PC-9 (cell line): ENCODE results near the gene AGRN. TPM values are rescaled to one million over a fixed set of nuclear protein-coding genes. Genes with fewer than 3 reads are reported as not detected.

Experiments
- BruUV-seq: library from RNA; stranded (reverse); fragments of 400-500 nt; replicated peaks from 2 replicates; lab custom pipeline; 2021; lab: Mats Ljungman, UMichigan
- CTCF ChIA-PET: fragments of 300-600 bp; sonication (Branson Sonifier 250); formaldehyde crosslinking; loops from one replicate; lab custom pipeline; 2022; ENCODE audit warnings: antibody characterized with exemption; lab: Charles Lee
- POLR2A ChIA-PET: fragments of 300-600 bp; sonication (Branson Sonifier 250); formaldehyde crosslinking; loops from one replicate; lab custom pipeline; 2022; ENCODE audit warnings: antibody characterized with exemption; ENCODE audit not compliant: unreplicated experiment; lab: Charles Lee
- DNase-seq, 2 experiments: peaks; one replicate each; pipeline versions ENCODE4 v3.0.0 to v3.0.0-alpha.2; 2015 to 2022; ENCODE audit warnings: mixed read lengths in 1 of 2
- H2AFZ ChIP-seq: fragments of 200-600 bp; sonication (generic); 2 replicates; pipeline ENCODE4 v1.8.1; 2017; ENCODE audit warnings: antibody characterized with exemption
- H3F3A ChIP-seq: fragments of 200-600 bp; sonication (generic); 2 replicates; pipeline ENCODE4 v1.8.1; 2017; ENCODE audit warnings: antibody characterized with exemption, mild to moderate bottlenecking, low read depth; ENCODE audit not compliant: insufficient read depth
- H3K27ac ChIP-seq: fragments of 200-600 bp; sonication (generic); 2 replicates; pipeline ENCODE4 v1.6.1; 2016; ENCODE audit warnings: mixed run types
- H3K27me3 ChIP-seq: fragments of 200-600 bp; sonication (generic); 2 replicates; pipeline ENCODE4 v1.6.1; 2016; ENCODE audit warnings: low read depth, mixed run types; ENCODE audit not compliant: insufficient read depth
- H3K36me3 ChIP-seq: fragments of 200-600 bp; sonication (generic); 2 replicates; pipeline ENCODE4 v1.6.1; 2016; ENCODE audit warnings: low read depth, mixed run types
- H3K4me1 ChIP-seq: fragments of 200-600 bp; sonication (generic); replicated peaks from 2 replicates; pipeline ENCODE4 v1.6.1; 2016; ENCODE audit warnings: mixed run types; ENCODE audit not compliant: insufficient read depth
- H3K4me2 ChIP-seq: fragments of 200-600 bp; sonication (generic); 2 replicates; pipeline ENCODE4 v1.6.1; 2017; ENCODE audit warnings: mixed run types
- H3K4me3 ChIP-seq: fragments of 200-600 bp; sonication (generic); 2 replicates; pipeline ENCODE4 v1.6.1; 2016; ENCODE audit warnings: mixed run types
- H3K79me2 ChIP-seq: fragments of 200-600 bp; sonication (generic); 2 replicates; pipeline ENCODE4 v1.6.1; 2017; ENCODE audit warnings: low read depth, mixed run types
- H3K9me2 ChIP-seq: fragments of 200-600 bp; sonication (generic); 2 replicates; pipeline ENCODE4 v1.8.1; 2017; ENCODE audit warnings: mild to moderate bottlenecking; ENCODE audit not compliant: insufficient read depth
- H3K9me3 ChIP-seq: fragments of 200-600 bp; sonication (generic); 2 replicates; pipeline ENCODE4 v1.8.1; 2016; ENCODE audit warnings: low read depth; ENCODE audit not compliant: insufficient read depth
- H4K20me1 ChIP-seq: fragments of 200-600 bp; sonication (generic); 2 replicates; pipeline ENCODE4 v1.8.1; 2017; ENCODE audit not compliant: insufficient read depth
- EZH2 ChIP-seq: fragments of 200-600 bp; sonication (generic); IDR thresholded peaks from 2 replicates; pipeline ENCODE4 v1.8.0; 2017; ENCODE audit warnings: antibody characterized with exemption, low read depth
- intact Hi-C: fragments of 100-400 bp; cut with micrococcal nuclease; formaldehyde crosslinking; loops from one replicate; pipeline ENCODE4 v1.10.0; 2022; ENCODE audit not compliant: unreplicated experiment
- total RNA-seq: library from RNA; stranded (reverse); gene quantifications from 2 replicates; pipeline ENCODE4 v1.2.3, GENCODE V29; 2021
- TF ChIP-seq, protein P1 (sequence below): fragments of 200-600 bp; sonication (generic); conservative IDR thresholded peaks from 2 replicates; pipeline ENCODE4 v1.6.1; 2017; ENCODE audit warnings: mixed run types, antibody characterized with exemption, mild to moderate bottlenecking, moderate library complexity

The AGRN gene
- total RNA-seq, 1 experiment from 2014 or later = 278 TPM

DNA sequence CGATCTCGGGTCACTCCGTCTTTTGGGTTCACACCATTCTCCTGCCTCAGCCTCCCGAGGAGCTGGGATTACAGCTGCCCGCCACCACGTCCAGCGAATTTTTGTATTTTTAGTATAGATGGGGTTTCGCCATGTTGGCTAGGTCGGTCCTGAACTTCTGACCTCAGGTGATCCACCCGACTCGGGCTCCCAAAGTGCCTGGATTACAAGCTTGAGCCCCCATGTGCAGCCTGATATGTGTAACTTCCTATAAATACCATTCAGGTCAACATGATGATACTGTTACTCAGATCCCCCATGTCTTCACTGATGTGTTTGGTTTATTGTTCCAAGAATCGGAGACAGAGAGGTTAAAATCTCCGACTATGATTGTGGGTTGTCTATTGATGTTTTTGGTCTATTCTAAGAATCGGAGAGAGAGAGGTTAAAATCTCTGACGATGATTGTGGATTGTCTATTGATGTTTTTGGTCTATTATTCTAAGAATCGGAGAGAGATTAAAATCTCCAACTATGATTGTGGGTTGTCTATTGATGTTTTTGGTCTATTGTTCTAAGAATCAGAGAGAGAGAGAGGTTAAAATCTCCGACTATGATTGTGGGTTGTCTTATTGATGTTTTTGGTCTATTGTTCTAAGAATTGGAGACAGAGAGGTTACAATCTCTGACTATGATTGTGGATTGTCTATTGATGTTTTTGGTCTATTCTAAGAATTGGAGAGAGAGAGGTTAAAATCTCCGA lies 78.9 kb downstream of the AGRN start:
- H3K4me1 ChIP-seq = no peaks in the 10 kb centered on the region
- no peak overlapping the region for H3K27ac ChIP-seq
- intact Hi-C loops = no loop called here
- no TSS peak for BruUV-seq
- H3K9me3 ChIP-seq = peaks cover 11% of the 10 kb centered on the region
- H4K20me1 ChIP-seq = no peaks in the 10 kb centered on the region
- peaks cover 13% of the 10 kb centered on the region; the same call in 1 of the 2 replicates for H3F3A ChIP-seq
- ChIA-PET POLR2A (no interaction called here), CTCF (no interaction called here)
- no peak for DNase-seq
- 0 out of 2 replicates have a peak, but pooled peaks cover 3% of the 10 kb centered on the region for H3K79me2 ChIP-seq
- TF ChIP-seq, protein P1, sequence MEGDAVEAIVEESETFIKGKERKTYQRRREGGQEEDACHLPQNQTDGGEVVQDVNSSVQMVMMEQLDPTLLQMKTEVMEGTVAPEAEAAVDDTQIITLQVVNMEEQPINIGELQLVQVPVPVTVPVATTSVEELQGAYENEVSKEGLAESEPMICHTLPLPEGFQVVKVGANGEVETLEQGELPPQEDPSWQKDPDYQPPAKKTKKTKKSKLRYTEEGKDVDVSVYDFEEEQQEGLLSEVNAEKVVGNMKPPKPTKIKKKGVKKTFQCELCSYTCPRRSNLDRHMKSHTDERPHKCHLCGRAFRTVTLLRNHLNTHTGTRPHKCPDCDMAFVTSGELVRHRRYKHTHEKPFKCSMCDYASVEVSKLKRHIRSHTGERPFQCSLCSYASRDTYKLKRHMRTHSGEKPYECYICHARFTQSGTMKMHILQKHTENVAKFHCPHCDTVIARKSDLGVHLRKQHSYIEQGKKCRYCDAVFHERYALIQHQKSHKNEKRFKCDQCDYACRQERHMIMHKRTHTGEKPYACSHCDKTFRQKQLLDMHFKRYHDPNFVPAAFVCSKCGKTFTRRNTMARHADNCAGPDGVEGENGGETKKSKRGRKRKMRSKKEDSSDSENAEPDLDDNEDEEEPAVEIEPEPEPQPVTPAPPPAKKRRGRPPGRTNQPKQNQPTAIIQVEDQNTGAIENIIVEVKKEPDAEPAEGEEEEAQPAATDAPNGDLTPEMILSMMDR = no peak
- no peak for TF ChIP-seq EZH2
- no peak overlapping the region for H3K4me3 ChIP-seq
- no peaks in the 10 kb centered on the region for H3K27me3 ChIP-seq
- H2AFZ ChIP-seq = no peak overlapping the region
- no peak overlapping the region for H3K4me2 ChIP-seq
- H3K36me3 ChIP-seq = 0 out of 2 replicates have a peak, but pooled peaks cover 7% of the 10 kb centered on the region
- H3K9me2 ChIP-seq = no peaks in the 10 kb centered on the region

DNA sequence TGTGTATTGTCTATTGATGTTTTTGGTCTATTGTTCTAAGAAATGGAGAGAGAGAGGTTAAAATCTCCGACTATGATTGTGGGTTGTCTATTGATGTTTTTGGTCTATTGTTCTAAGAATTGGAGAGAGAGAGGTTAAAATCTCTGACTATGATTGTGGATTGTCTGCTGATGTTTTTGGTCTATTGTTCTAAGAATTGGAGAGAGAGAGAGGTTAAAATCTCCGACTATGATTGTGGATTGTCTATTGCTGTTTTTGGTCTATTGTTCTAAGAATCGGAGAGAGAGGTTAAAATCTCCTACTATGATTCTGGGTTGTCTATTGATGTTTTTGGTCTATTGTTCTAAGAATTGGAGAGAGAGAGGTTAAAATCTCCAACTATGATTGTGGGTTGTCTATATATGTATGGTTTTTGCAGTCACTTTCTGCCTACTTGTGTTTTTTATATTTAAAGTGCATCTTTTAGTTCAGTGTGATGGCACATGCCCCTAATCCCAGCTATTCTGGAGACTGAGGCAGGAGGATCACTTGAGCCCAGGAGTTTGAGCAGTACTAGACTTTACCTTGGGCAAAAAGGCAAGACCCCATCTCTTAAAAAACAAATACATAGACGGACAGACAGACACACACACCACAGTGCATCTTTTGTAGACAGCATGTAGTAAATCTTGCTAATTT lies 79.7 kb downstream of the AGRN start:
- H3K27ac ChIP-seq = no peak overlapping the region
- no peak overlapping the region for H3K4me3 ChIP-seq
- H3K79me2 ChIP-seq = 0 out of 2 replicates have a peak, but pooled peaks cover 3% of the 10 kb centered on the region
- no peaks in the 10 kb centered on the region for H3K4me1 ChIP-seq
- no peak for TF ChIP-seq EZH2
- TF ChIP-seq, protein P1 = no peak
- H3K9me3 ChIP-seq = peaks cover 11% of the 10 kb centered on the region
- H3K9me2 ChIP-seq = no peaks in the 10 kb centered on the region
- CTCF ChIA-PET = no interaction called here
- BruUV-seq = no TSS peak
- H4K20me1 ChIP-seq = no peaks in the 10 kb centered on the region
- POLR2A ChIA-PET = no interaction called here
- no peaks in the 10 kb centered on the region for H3K27me3 ChIP-seq
- H3F3A ChIP-seq = peaks cover 13% of the 10 kb centered on the region; the same call in 1 of the 2 replicates
- no peak for DNase-seq
- H3K4me2 ChIP-seq = no peak overlapping the region
- H2AFZ ChIP-seq = no peak overlapping the region
- 0 out of 2 replicates have a peak, but pooled peaks cover 7% of the 10 kb centered on the region for H3K36me3 ChIP-seq
- intact Hi-C loops = no loop called here

DNA sequence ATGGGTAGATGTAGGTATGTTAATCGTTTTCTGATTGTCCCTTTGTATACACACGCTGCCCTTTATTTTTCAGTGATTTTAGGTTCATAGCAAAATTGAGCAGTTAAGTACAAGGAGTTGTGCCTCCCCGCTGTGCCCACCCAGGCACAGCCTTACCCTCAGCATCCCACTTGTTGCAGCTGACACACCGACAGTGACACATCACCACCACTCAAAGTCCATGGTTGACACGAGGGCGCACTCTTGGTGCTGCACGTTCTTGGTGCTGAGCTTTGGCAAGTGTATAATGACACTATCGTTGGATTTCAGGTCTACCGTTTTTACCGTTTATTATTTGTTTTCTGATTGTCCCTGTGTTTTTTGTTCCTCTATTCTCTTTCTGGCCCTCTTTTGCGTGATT lies 80.4 kb downstream of the AGRN start:
- Histone ChIP-seq H3K36me3 (0 out of 2 replicates have a peak, but pooled peaks cover 7% of the 10 kb centered on the region), H3K27ac (no peak overlapping the region), H3K9me2 (no peaks in the 10 kb centered on the region), H3K4me1 (no peaks in the 10 kb centered on the region), H3K79me2 (0 out of 2 replicates have a peak, but pooled peaks cover 3% of the 10 kb centered on the region), H2AFZ (no peak overlapping the region), H3K4me3 (no peak overlapping the region), H3F3A (peaks cover 10% of the 10 kb centered on the region; the same call in 1 of the 2 replicates), H4K20me1 (no peaks in the 10 kb centered on the region), H3K27me3 (no peaks in the 10 kb centered on the region), H3K9me3 (peaks cover 11% of the 10 kb centered on the region), H3K4me2 (no peak overlapping the region)
- intact Hi-C loops = no loop called here
- DNase-seq = no peak
- ChIA-PET POLR2A (no interaction called here), CTCF (no interaction called here)
- no peak for TF ChIP-seq EZH2
- TF ChIP-seq, protein P1 = no peak
- BruUV-seq = no TSS peak
